ENCODE measurements around the gene C2CD4B. TPM values are rescaled to one million over a fixed set of nuclear protein-coding genes. Genes with fewer than 3 reads are reported as not detected.

The C2CD4B gene
- polyA plus RNA-seq, 2 of the 4 experiments (the other 2 are of a cell fraction) = 0.06 to 0.63 TPM

DNA sequence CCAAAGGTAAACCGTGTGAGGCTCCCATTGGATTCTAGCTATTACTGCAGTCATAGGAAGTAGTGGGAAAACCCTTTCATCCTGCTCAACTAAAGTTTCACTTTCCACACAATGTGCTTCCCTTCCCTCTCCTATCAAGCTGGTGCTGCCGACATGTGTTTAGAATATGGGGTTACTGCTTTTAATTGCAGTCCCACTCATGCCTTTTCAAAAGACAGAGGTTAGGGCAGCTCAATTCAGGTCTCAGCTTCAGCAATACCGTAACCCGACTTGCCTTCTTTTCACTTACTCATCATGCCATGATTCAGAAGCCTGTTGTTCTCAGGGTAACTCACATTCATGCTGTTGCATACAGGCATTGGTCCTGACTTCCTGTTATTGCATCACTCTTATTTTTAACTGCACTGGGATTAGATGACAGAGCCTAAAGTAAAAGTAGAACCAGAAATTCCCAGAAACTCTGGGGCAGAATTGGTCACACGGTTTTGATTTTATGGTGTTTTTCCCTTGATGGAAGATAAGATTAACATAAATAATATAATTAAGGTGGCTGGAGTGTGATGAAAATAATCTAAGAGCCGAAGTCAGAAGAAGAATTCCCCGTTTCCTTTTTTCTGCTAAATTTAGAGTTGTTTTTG, 45.7 kb downstream of the C2CD4B start (continued):
- TF ChIP-seq NFE2L2 (conservative IDR thresholded peaks at IDR 0.05; ENCODE audit: low read length) = 0 out of 2 replicates have a peak, but pooled peaks have one; percentile 6
- TF ChIP-seq CHD2 (IDR thresholded peaks at IDR 0.05; ENCODE audit: low read length, partially characterized antibody) = no peak
- TF ChIP-seq JUN (IDR thresholded peaks at IDR 0.05) = peak in 1 of 2 experiments; percentile 22; a peak in 1 of 5 replicates
- TF ChIP-seq SMC3 (IDR thresholded peaks at IDR 0.05) = no peak

- FAIRE-seq (no peak), DNase-seq (ENCODE audit: low read depth in 1 of 2, low spot score in 1 of 2) (no peak), ATAC-seq (peak; percentile 23 to 41; a peak in 3 of 6 replicates)
- POLR2A ChIA-PET = interaction anchor here (1.1 kb wide), 1 partner anchor 58 kb away, joined by 4 read pairs; the partner anchor contains the start of gene VPS13C
- CTCF ChIA-PET = interaction anchor here (0.6 to 1.6 kb wide), 13 partner anchors 12 to 225 kb away, joined by 3 to 5 read pairs (median 3); partner anchors contain the start of genes C2CD4A and C2CD4B
- Histone ChIP-seq H3K9me3 (no peaks in the 10 kb centered on the region), H3K27ac (peak overlapping the region; percentile 66 to 77), H3K4me2 (peak overlapping the region; percentile 55), H3K4me1 (peaks cover 28% of the 10 kb centered on the region), H3K4me3 (no peak overlapping the region)
- 91% methylated on average over 7 of the region's 7 CpGs for WGBS (ENCODE audit: missing lambda C conversion rate)
- TF ChIP-seq USF2 (IDR thresholded peaks at IDR 0.05) (no peak), EHMT2 (IDR thresholded peaks at IDR 0.05; ENCODE audit: low read depth) (no peak), KDM1A (IDR thresholded peaks at IDR 0.05; ENCODE audit: low read depth) (no peak), MAX (IDR thresholded peaks at IDR 0.05) (no peak), CBX8 (IDR thresholded peaks at IDR 0.05) (no peak), MAFK (IDR thresholded peaks at IDR 0.05; ENCODE audit: partially characterized antibody) (no peak), GATA3 (IDR thresholded peaks at IDR 0.05; ENCODE audit: borderline replicate concordance) (no peak)
- TF ChIP-seq, protein P1, sequence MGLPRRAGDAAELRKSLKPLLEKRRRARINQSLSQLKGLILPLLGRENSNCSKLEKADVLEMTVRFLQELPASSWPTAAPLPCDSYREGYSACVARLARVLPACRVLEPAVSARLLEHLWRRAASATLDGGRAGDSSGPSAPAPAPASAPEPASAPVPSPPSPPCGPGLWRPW (IDR thresholded peaks at IDR 0.05) = no peak
- TF ChIP-seq, protein P2, sequence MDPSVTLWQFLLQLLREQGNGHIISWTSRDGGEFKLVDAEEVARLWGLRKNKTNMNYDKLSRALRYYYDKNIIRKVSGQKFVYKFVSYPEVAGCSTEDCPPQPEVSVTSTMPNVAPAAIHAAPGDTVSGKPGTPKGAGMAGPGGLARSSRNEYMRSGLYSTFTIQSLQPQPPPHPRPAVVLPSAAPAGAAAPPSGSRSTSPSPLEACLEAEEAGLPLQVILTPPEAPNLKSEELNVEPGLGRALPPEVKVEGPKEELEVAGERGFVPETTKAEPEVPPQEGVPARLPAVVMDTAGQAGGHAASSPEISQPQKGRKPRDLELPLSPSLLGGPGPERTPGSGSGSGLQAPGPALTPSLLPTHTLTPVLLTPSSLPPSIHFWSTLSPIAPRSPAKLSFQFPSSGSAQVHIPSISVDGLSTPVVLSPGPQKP (IDR thresholded peaks at IDR 0.05; ENCODE audit: low read depth, low read length) = no peak
These were observed 46.4 kb downstream of the C2CD4B start for GRCh38 chr15:62118520-62119226.

DNA sequence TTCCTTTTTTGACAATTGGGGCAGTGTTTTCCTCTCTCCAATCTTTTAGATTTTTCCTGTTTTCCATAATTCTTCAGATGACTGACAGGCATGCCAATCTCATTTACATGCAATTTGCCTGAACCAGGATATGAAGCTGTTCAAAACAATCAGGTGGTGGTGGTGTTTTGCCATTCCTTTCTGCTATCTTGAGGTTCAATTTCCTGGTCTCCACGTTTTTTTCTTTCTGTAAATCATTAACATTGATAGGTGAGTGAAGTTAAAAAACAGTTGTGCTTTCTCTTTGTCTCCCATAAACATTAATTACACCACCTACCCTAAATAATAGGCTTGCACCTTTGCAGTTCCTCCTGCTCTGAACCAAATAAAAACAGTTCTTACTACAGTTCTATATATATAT, 49.2 kb downstream of the C2CD4B start:
- Histone ChIP-seq H3K9me3 (no peaks in the 10 kb centered on the region), H3K4me1 (peaks cover 53% of the 10 kb centered on the region), H3K4me3 (no peak overlapping the region), H3K4me2 (peak overlapping the region; percentile 32; the same call in 1 of the 3 replicates), H3K27ac (peak overlapping the region; percentile 3 to 57; a peak in 1 of 6 replicates)
- POLR2A ChIA-PET = no interaction called here
- ATAC-seq (no peak), FAIRE-seq (no peak), DNase-seq (ENCODE audit: low read depth in 1 of 2, low spot score in 1 of 2) (peak in 1 of 2 experiments; percentile 33)
- CTCF ChIA-PET = interaction anchor here (1.4 to 3.2 kb wide), 2 partner anchors 10 to 191 kb away, joined by 5 to 11 read pairs; no protein-coding TSS in a partner anchor
- no peak for TF ChIP-seq ZNF302 (CRISPR knock-in tag; IDR thresholded peaks at IDR 0.05)
- no peak for TF ChIP-seq CHD2 (IDR thresholded peaks at IDR 0.05; ENCODE audit: low read length, partially characterized antibody)
- no peak for TF ChIP-seq FOSL2 (IDR thresholded peaks at IDR 0.05)
- no peak for TF ChIP-seq FOSL2 (CRISPR knock-in tag; IDR thresholded peaks at IDR 0.05)
- no peak for TF ChIP-seq PHF8 (IDR thresholded peaks at IDR 0.05; ENCODE audit: borderline replicate concordance, low read depth)
- no peak for TF ChIP-seq EHF (CRISPR knock-in tag; IDR thresholded peaks at IDR 0.05)
- no peak for TF ChIP-seq BHLHE40 (IDR thresholded peaks at IDR 0.05; ENCODE audit: low read depth, low read length)
- TF ChIP-seq, protein P3, sequence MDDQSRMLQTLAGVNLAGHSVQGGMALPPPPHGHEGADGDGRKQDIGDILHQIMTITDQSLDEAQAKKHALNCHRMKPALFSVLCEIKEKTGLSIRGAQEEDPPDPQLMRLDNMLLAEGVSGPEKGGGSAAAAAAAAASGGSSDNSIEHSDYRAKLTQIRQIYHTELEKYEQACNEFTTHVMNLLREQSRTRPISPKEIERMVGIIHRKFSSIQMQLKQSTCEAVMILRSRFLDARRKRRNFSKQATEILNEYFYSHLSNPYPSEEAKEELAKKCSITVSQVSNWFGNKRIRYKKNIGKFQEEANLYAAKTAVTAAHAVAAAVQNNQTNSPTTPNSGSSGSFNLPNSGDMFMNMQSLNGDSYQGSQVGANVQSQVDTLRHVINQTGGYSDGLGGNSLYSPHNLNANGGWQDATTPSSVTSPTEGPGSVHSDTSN (IDR thresholded peaks at IDR 0.05) = no peak
- TF ChIP-seq MYC (IDR thresholded peaks at IDR 0.05; ENCODE audit: borderline replicate concordance, low read length) = no peak
- TF ChIP-seq ZC3H11A (IDR thresholded peaks at IDR 0.05) = no peak
- no peak for TF ChIP-seq E2F6 (IDR thresholded peaks at IDR 0.05; ENCODE audit: borderline replicate concordance, low read depth)
- TF ChIP-seq POLR2A (IDR thresholded peaks at IDR 0.05; ENCODE audit: low read length) = no peak
- no peak for TF ChIP-seq RAD21 (conservative IDR thresholded peaks at IDR 0.05 in 1 of 2, IDR thresholded peaks at IDR 0.05 in 1 of 2)
- no peak for TF ChIP-seq HOXA7 (CRISPR knock-in tag; IDR thresholded peaks at IDR 0.05)
- TF ChIP-seq GATA3 (IDR thresholded peaks at IDR 0.05; ENCODE audit: borderline replicate concordance) = no peak
- no peak for TF ChIP-seq SMC3 (IDR thresholded peaks at IDR 0.05)
- TF ChIP-seq, protein P1 (IDR thresholded peaks at IDR 0.05) = no peak
- WGBS (ENCODE audit: missing lambda C conversion rate) = 2% methylated on average over 1 of the region's 1 CpG

Measured in A549 (cell line).